Upper lobe of right lung (tissue), 1 donor: ENCODE data around the gene STX7. TPM values are rescaled to one million over a fixed set of nuclear protein-coding genes. Genes with fewer than 3 reads are reported as not detected.

Experiments
- ATAC-seq: fragments of 200-7000 bp; cut with Tn5 transposase; one replicate; pipeline ENCODE4 v1.9.1; 2020; ENCODE audit warnings: mild to moderate bottlenecking, moderate library complexity
- DNase-seq: peaks from one replicate; pipeline ENCODE4 v3.0.0-alpha.2; 2020
- H3K27ac ChIP-seq: fragments of 200-600 bp; one replicate; pipeline ENCODE4 v1.8.0; 2022
- H3K27me3 ChIP-seq: fragments of 200-600 bp; one replicate; pipeline ENCODE4 v1.8.0; 2022; ENCODE audit warnings: mild to moderate bottlenecking
- H3K36me3 ChIP-seq: fragments of 200-600 bp; one replicate; pipeline ENCODE4 v1.8.0; 2022
- H3K4me1 ChIP-seq: fragments of 200-600 bp; one replicate; pipeline ENCODE4 v1.8.0; 2022
- H3K4me3 ChIP-seq: fragments of 200-600 bp; one replicate; pipeline ENCODE4 v1.8.0; 2022; ENCODE audit warnings: mild to moderate bottlenecking
- H3K9me3 ChIP-seq: fragments of 200-600 bp; one replicate; pipeline ENCODE4 v1.8.0; 2022
- CTCF ChIP-seq: fragments of 200-600 bp; IDR thresholded peaks from one replicate; pipeline ENCODE4 v1.8.0; 2022; ENCODE audit warnings: antibody characterized with exemption
- intact Hi-C: fragments of 100-400 bp; cut with DNase I; formaldehyde crosslinking; loops from one replicate; pipeline ENCODE4 v1.11.0; 2022
- total RNA-seq: library from RNA; stranded (reverse); fragmentation: NEBNext Ultra II Directional; extraction: Animal tissue kit (Norgen Biotek cat#: 25700); gene quantifications from one replicate; pipeline ENCODE4 v1.2.1, GENCODE V29; 2021
- donor health status: DM: no; HTN: yes; CAD: no; lungs with severe emphysema.

STX7 gene
- total RNA-seq, 1 donor from 2014 or later = 89.1 TPM

- no peak for TF ChIP-seq CTCF
- Histone ChIP-seq H3K27me3 (peaks cover 11% of the 10 kb centered on the region), H3K9me3 (no peaks in the 10 kb centered on the region), H3K27ac (no peak overlapping the region), H3K4me3 (no peak overlapping the region), H3K4me1 (no peaks in the 10 kb centered on the region), H3K36me3 (no peaks in the 10 kb centered on the region)
- intact Hi-C loops = no loop called here
- DNase-seq (no peak), ATAC-seq (no peak)
These were observed 12.9 kb upstream of the STX7 start for GRCh38 chr6:132525866-132526265.

- Histone ChIP-seq H3K36me3 (no peaks in the 10 kb centered on the region), H3K27me3 (peaks cover 6% of the 10 kb centered on the region), H3K4me3 (no peak overlapping the region), H3K4me1 (no peaks in the 10 kb centered on the region), H3K9me3 (no peaks in the 10 kb centered on the region), H3K27ac (no peak overlapping the region)
- ATAC-seq (no peak), DNase-seq (no peak)
- intact Hi-C loops = no loop called here
- TF ChIP-seq CTCF = no peak
These were observed 11.7 kb upstream of the STX7 start for GRCh38 chr6:132524646-132525045.

DNA sequence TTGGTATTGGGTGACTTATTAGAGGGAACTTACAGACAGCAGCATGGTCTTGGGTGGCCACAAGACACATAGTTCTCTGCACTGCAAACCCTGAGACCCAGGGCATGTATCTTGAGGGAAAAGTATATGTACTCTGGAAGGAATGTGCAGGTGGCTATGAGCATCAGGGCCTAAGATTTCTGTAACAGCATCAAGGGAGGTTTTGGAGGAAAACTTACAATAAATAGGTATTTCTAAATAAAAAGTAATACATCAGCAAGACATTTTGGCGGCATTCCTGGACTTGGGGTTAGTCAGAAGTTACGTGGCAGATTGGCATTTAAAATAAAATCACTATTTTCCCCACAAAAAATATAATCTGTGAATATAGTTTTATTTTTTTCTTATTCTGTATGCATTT, 8.0 kb upstream of the STX7 start:
- no peak for ATAC-seq
- H3K9me3 ChIP-seq = no peaks in the 10 kb centered on the region

GRCh38 chr6:132515386-132515785, 2.5 kb upstream of the STX7 start:
- intact Hi-C loops = no loop called here
- H3K27ac ChIP-seq = no peak overlapping the region

More for the DNA sequence above, 8.0 kb upstream of the STX7 start:
- intact Hi-C loops = no loop called here
- Histone ChIP-seq H3K4me1 (no peaks in the 10 kb centered on the region), H3K27ac (no peak overlapping the region), H3K36me3 (no peaks in the 10 kb centered on the region), H3K27me3 (no peaks in the 10 kb centered on the region), H3K4me3 (no peak overlapping the region)
- TF ChIP-seq CTCF = no peak
- no peak for DNase-seq

DNA sequence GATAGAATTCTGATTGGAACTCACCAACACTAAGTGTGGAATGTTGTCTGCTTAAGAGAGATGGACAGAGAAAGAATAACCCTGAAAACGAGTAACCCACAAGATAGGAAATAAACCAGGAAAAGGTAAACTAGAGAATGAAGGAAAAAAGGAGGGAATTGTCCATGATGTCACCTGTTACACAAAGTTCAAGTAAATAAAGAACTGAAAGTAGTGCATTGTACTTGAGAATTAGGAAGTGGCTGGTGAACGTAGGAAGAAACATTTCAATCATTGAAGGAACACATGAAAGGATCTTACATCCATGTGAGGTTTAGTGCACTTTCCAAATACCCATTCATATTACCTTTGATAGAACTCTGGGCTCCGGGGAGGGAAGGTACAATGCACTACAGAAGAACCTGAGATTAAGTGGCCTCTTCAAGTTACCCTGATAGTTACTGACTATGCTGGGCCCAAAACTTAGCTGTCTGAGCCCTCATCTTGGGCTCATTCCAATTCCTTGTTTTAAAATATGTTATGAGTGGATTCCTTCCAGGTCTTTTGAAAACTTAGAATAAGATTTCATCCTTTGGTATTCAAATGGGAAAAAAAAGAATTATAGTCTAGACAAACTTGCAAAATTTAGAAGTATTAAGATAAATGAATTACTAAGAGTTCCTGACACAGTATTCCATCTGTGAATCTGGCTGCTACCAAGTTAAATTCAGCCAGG, 1.1 kb upstream of the STX7 start:
- peak overlapping the region; percentile 71 for H3K4me3 ChIP-seq
- no peaks in the 10 kb centered on the region for H3K36me3 ChIP-seq
- no peak for ATAC-seq
- TF ChIP-seq CTCF = no peak
- H3K27ac ChIP-seq = peak overlapping the region; percentile 90
- H3K27me3 ChIP-seq = no peaks in the 10 kb centered on the region
- no peak for DNase-seq
- intact Hi-C loops = no loop called here
- H3K4me1 ChIP-seq = peaks cover 23% of the 10 kb centered on the region
- H3K9me3 ChIP-seq = no peaks in the 10 kb centered on the region

More at GRCh38 chr6:132515386-132515785, 2.5 kb upstream of the STX7 start:
- Histone ChIP-seq H3K9me3 (no peaks in the 10 kb centered on the region), H3K36me3 (no peaks in the 10 kb centered on the region), H3K4me3 (no peak overlapping the region), H3K4me1 (peaks cover 19% of the 10 kb centered on the region), H3K27me3 (no peaks in the 10 kb centered on the region)
- no peak for DNase-seq
- no peak for TF ChIP-seq CTCF
- ATAC-seq = no peak

GRCh38 chr6:132512342-132512637, 626 bp downstream of the STX7 start:
- no peak for DNase-seq
- intact Hi-C loops = no loop called here
- H3K9me3 ChIP-seq = no peaks in the 10 kb centered on the region
- no peak for ATAC-seq
- no peaks in the 10 kb centered on the region for H3K36me3 ChIP-seq
- TF ChIP-seq CTCF = no peak
- H3K27ac ChIP-seq = peak overlapping the region; percentile 90
- H3K4me1 ChIP-seq = peaks cover 29% of the 10 kb centered on the region
- H3K4me3 ChIP-seq = peak overlapping the region; percentile 71
- H3K27me3 ChIP-seq = no peaks in the 10 kb centered on the region
